HG02571 (cell line): ENCODE data around the gene SKAP2.

ENCODE experiments used
- ATAC-seq: cut with Tn5 transposase; IDR thresholded peaks from one replicate; pipeline ENCODE4 v1.9.1; 2021; ENCODE audit warnings: mild to moderate bottlenecking, moderate library complexity; ENCODE audit not compliant: unreplicated experiment

Gene SKAP2

GRCh38 chr7:26779978-26780595, 84.3 kb downstream of the SKAP2 start:
- ATAC-seq = no peak

DNA sequence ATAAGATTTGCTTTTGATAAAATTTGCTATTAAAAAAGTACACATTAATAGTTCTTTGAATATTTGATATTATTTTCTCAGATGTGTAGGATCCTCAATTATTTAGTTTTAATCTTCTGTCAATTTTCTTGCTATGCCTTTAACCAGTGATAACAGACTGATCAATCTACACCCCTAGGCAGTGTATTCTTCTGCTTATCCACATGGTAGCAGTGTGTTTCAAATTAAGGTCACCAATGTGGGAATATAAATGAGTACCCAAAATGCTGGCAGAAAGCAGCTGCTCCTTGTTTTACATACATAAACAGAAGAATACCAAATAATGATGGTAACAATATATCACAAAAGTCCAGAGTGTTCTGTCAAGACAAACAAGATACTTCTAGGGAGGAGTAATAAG, 87.0 kb downstream of the SKAP2 start:
- ATAC-seq = no peak

- ATAC-seq = no peak
Measured at GRCh38 chr7:26760501-26760900, 103.9 kb downstream of the SKAP2 start.

DNA sequence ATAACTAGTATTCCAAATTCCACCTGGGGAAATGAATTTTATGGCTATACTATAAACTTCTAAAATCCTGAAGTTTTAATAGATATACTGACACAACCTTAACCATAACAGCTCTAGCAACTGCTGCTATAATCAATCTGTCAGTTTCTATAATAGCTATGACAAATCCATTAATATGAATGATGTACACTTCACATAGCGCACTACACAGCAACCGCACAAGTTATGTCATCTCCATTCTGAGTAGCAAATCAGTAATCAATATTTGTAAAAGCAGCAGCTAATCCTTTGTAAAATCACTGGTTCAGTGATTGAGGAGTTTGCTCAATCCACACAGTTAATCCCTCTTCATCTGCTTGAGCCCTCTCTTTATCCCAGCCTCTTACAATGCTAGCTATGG, 105.3 kb downstream of the SKAP2 start:
- ATAC-seq = no peak

DNA sequence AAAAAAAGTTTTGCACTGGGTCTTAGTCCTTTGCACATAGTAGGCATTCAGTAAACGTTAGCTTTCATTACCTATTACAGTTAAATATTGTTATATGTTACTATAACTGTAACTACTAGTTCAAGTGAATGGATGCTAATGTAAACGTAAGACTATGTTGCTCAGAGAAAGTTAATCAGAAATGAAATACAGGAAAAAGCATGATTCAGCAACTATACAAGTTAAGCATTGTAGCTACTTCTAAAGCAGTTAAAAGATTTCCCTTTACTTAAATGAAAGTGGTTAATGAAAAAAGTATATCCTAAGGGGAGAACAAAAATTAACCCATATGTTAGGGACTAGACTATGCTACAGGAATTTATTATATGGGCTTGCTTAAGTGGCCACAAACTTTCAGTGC, 121.2 kb downstream of the SKAP2 start:
- no peak for ATAC-seq

- no peak for ATAC-seq
Measured at GRCh38 chr7:26735976-26736600, 128.3 kb downstream of the SKAP2 start.

DNA sequence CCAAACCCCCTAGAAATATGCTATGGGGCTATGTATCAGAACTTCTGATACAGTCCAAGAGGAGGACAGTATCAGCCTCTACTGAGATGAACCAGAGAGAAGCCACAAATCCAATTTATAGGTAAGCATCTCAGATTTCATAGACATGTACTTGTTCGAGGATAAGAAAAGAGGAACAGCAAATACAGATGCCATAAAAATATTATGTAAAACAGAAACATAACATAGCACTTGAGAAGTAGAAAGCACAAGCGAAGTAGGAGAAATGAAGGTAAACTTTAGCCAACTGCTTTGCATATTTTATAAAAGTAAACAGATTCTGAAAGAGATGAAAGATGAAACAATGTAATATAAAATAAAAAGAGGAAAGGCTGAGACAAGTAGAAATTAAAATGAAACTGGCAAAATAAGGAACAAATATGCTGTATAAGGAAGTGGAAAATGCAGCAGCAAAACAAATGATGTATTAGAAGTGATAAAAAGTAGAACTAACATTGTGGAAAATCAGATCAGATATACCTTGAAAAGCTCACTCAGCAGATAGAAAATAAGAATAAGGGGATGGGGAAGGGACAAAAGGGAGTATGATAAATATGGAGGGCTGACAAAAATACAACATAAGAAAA, 135.1 kb downstream of the SKAP2 start:
- no peak for ATAC-seq

DNA sequence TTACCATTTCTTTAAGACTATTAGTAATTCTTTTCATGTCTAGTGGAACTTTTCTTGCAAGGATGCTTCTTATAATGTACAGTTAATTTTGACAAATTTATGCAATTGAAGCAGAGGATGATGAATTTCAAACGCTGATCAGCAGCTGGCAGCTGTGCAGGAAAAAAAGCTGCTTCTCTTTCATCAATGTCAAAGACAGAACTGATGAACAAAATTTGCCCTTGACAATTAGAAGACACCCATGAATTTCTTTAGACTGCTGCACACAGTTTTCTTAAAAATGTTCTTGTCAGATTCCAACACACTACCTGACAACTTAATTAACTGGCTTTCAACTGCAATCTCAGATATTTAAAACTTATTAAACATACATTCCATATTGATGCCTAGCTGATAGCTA, 138.3 kb downstream of the SKAP2 start:
- no peak for ATAC-seq

DNA sequence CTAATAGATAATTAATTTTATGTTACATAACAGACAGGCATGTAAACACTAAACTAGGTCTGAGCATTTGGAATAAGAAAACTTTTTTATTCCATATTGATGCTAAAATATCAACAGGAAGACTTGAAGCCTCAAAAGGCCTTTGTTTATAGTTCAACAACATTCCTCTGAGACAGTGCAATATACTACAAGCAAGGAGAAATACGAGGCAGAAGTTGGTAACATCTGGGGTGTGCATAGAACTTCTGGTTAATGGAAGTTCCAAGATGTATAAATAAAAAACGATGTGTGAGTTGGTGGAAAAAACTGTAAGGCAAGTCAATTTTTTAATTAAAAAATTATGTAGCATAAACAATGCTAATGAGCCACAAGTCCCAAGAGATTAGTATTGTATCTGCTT, 139.6 kb downstream of the SKAP2 start:
- no peak for ATAC-seq

DNA sequence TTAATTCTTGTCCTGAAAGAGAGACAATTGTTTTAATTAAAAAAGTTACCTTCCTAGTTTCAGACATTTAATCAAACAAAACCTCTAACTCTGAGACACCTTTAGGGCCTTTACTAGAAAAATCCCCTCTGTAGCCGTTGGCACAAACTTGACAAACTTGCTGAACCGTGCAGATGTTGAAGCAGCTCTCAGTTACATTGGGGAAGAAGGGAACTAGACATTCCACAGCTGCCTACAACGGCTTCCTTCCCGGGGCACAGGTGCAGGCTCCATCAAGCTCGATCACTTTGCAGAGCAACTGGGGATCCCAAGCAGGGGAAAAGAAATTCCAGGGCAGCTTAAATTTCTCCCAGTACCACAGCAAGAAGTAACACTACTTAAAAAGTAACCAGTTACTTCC, 141.3 kb downstream of the SKAP2 start:
- no peak for ATAC-seq

DNA sequence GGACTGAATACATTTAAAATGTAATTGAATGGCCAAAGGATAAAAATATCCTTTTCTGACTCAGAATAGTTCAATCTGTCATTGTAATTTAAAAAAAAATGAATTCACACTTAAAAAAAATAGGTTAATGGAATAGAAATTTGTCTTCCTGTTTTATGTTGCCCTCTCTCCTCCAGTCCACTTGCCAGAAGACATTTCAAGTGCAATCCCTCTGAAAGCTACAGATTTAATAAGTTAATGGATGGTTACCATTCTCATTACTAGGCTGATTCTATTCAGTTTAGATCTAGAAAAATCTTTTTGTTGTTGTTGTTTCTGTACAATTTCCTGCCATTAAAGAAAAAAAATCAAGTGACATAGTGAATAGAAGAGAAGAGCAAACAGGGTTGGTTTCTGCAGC, 142.9 kb downstream of the SKAP2 start:
- no peak for ATAC-seq

- ATAC-seq = no peak
Measured at GRCh38 chr7:26718063-26718462, 146.3 kb downstream of the SKAP2 start.

- ATAC-seq = no peak
Measured at GRCh38 chr7:26714438-26714837, 150.0 kb downstream of the SKAP2 start.

DNA sequence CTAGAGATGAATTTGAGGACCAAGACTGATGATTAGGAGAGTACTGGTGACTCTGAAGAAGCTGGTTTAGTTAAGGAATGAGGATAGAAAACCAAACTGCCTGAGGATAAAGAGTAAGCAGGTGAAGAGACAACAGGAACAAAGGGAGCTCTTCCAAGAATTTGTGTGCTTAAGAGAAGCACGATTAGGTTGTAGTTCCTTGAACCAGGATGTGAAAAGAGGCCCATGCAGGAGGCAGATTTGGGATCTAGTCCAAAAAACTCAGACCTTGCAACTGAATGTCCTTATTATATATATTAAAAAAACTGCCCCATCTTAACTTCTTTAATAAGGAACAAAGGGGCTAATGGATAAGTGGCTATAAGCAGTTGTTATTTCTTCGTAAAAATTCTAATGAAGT, 150.4 kb downstream of the SKAP2 start:
- ATAC-seq = no peak

DNA sequence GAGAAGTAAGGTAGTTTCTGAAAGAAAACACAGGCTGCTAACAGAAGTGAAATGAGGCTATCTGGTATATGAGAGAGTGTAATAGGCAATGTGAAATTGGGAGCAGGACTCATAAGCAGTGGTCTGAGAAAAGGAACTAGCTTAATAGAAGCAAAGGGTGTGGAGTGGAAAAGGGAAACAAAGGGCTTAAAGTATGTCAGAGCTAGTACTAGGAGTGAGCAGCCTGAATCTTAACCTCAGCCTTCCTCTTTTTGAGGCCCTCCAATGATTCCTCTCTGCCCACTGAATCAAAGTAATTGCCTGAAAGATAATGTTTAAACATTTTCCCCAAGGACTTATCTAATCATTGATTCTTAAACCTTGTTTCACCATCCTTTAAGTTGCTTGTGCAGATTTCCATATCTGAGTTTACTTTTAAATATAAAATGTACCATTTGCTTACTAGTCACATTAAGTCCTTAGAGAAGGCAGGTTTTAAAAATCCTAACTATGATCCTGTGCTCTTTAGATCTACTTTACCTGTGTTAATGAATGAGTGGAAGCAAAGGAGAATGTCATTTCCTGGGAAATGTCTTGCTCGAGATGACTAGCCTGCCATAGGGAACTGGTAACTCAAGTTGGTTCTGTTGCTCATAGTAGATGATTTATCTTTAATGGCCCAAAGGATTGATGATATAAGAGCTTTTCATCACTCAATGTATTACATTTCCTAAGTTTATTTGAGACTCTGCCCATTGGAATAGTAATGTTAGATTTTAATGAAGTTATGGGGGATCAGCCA, 155.0 kb downstream of the SKAP2 start:
- no peak for ATAC-seq

DNA sequence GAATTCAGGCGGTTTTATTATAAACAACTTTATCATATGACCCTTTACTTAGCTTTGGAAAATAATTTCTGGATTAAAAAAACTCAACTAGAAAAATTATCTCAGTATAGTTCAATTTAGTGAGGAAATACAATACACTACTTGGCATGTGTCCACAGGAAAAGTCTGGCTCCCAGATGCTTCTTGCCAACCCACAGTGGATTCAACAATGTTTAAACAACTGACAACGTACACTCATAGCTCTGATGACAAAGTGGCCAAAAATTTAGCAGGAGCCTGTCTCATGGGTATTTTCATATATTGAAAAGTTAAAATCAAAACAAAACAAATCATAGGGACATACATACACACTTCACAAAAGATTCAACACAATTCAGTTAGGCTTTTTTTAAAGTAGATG, 158.8 kb downstream of the SKAP2 start:
- ATAC-seq = no peak

DNA sequence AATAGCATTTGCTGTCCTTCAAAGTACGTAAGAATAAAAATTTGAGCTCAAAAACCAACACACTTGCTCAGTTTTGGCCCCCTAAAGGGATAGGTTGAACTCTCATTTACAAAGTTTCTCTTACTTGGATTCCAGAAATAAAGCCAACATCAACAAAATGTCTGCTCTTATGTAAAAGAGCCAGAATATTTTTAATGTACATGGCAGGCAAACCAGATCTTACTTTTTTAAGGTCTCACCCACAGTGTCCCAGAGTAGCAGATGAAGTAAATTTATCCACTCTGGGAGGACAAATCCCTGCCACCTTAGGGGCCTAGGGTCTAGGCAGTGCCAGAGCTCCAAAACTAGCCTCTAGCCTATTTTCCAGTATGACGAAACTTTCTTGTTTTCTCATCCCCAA, 159.6 kb downstream of the SKAP2 start:
- ATAC-seq = no peak

DNA sequence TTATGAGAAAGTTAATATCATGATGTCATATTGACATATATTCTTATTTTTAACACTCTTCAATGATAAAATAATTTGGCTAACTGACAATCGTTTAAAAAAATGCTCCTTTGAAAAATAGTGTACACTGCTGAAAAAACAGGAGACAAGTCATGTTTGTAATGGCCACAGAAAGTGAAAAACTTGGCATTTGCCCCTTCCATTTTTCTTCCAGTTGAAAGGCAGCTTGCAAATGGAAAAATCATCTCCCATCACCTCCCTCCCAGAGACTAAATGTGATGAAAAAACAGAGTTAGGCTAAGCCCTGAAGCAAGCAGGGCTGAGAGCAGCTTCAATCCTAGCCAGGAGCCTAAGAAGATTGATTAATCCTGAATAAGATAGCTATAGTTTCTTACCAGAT, 160.4 kb downstream of the SKAP2 start:
- ATAC-seq = no peak

- no peak for ATAC-seq
Measured at GRCh38 chr7:26700893-26701292, 163.5 kb downstream of the SKAP2 start.

- ATAC-seq = no peak
Measured at GRCh38 chr7:26700386-26700785, 164.0 kb downstream of the SKAP2 start.

- no peak for ATAC-seq
Measured at GRCh38 chr7:26699766-26700165, 164.6 kb downstream of the SKAP2 start.

DNA sequence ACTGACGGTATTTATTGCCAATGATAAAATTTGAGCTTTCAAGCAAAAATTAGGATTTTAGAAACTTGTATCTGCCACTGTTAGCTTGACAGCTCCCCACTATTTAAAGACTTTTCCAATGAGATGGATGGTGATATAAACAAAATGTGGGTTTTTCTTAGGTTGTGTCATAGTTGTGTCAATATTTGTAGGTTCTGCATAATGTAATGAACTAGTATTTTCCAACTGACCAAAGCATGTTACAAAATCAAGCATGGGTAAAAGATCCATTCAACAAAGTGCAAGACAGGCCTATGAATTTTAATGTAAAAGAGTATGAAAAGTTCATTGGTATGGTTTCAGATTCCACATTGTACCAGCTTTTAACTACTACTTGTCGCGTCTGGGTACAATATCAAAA, 165.6 kb downstream of the SKAP2 start:
- ATAC-seq = no peak
